Measurements from ENCODE around the gene ZNF76.

The ZNF76 gene

GRCh38 chr6:35267446-35267845 lies 7.9 kb downstream of the ZNF76 start:
- Histone ChIP-seq H3K4me3 (ENCODE audit: low read depth in 1 of 2, low read length in 1 of 2) (no peak overlapping the region), H3K27ac (no peak overlapping the region), H3K36me3 (no peaks in the 10 kb centered on the region), H3K4me1 (ENCODE audit: control insufficient read depth in 1 of 2, insufficient read depth in 1 of 2, low read depth in 1 of 2, low read length in 1 of 2) (no peaks in the 10 kb centered on the region), H3K27me3 (no peaks in the 10 kb centered on the region), H3K9me3 (no peaks in the 10 kb centered on the region)
- no peak for TF ChIP-seq CTCF (IDR thresholded peaks at IDR 0.05)

- no peak for TF ChIP-seq CTCF (IDR thresholded peaks at IDR 0.05)
- H3K27me3 ChIP-seq: no peaks in the 10 kb centered on the region
- no peaks in the 10 kb centered on the region for H3K9me3 ChIP-seq
- no peaks in the 10 kb centered on the region for H3K36me3 ChIP-seq
- no peak overlapping the region for H3K27ac ChIP-seq
- no peaks in the 10 kb centered on the region for H3K4me1 ChIP-seq (ENCODE audit: control insufficient read depth in 1 of 2, insufficient read depth in 1 of 2, low read depth in 1 of 2, low read length in 1 of 2)
- H3K4me3 ChIP-seq (ENCODE audit: low read depth in 1 of 2, low read length in 1 of 2): no peak overlapping the region
Observed at GRCh38 chr6:35267897-35268296, 8.4 kb downstream of the ZNF76 start.

GRCh38 chr6:35272005-35272404 lies 12.5 kb downstream of the ZNF76 start:
- H3K36me3 ChIP-seq: no peaks in the 10 kb centered on the region
- no peak overlapping the region for H3K27ac ChIP-seq
- no peaks in the 10 kb centered on the region for H3K9me3 ChIP-seq
- no peak for TF ChIP-seq CTCF (IDR thresholded peaks at IDR 0.05)
- no peaks in the 10 kb centered on the region for H3K27me3 ChIP-seq
- no peak overlapping the region for H3K4me3 ChIP-seq (ENCODE audit: low read depth in 1 of 2, low read length in 1 of 2)
- H3K4me1 ChIP-seq (ENCODE audit: control insufficient read depth in 1 of 2, insufficient read depth in 1 of 2, low read depth in 1 of 2, low read length in 1 of 2): no peaks in the 10 kb centered on the region

GRCh38 chr6:35273822-35274559 lies 14.5 kb downstream of the ZNF76 start:
- no peak for TF ChIP-seq CTCF (IDR thresholded peaks at IDR 0.05)
- Histone ChIP-seq H3K36me3 (no peaks in the 10 kb centered on the region), H3K9me3 (no peaks in the 10 kb centered on the region), H3K4me1 (ENCODE audit: control insufficient read depth in 1 of 2, insufficient read depth in 1 of 2, low read depth in 1 of 2, low read length in 1 of 2) (no peaks in the 10 kb centered on the region), H3K27ac (no peak overlapping the region), H3K4me3 (ENCODE audit: low read depth in 1 of 2, low read length in 1 of 2) (no peak overlapping the region), H3K27me3 (no peaks in the 10 kb centered on the region)

- Histone ChIP-seq H3K36me3 (no peaks in the 10 kb centered on the region), H3K9me3 (no peaks in the 10 kb centered on the region), H3K4me1 (ENCODE audit: control insufficient read depth in 1 of 2, insufficient read depth in 1 of 2, low read depth in 1 of 2, low read length in 1 of 2) (no peaks in the 10 kb centered on the region), H3K27ac (no peak overlapping the region), H3K27me3 (no peaks in the 10 kb centered on the region), H3K4me3 (ENCODE audit: low read depth in 1 of 2, low read length in 1 of 2) (no peak overlapping the region)
- TF ChIP-seq CTCF (IDR thresholded peaks at IDR 0.05): no peak
Observed at GRCh38 chr6:35275744-35276260, 16.3 kb downstream of the ZNF76 start.

Data from neutrophil (primary cell).